GM19328 (cell line): ENCODE measurements around the gene RPGRIP1.
"Not testable (repeated sequence)": the region's sequence is repeated elsewhere in the genome, so short reads cannot be mapped to it uniquely, and the experiment has no call there.

ENCODE experiments used
- ATAC-seq: cut with Tn5 transposase; IDR thresholded peaks from one replicate; pipeline ENCODE4 v1.9.1; 2021; ENCODE audit warnings: mild to moderate bottlenecking, moderate library complexity; ENCODE audit not compliant: unreplicated experiment

RPGRIP1 gene

GRCh38 chr14:21279783-21280182 is at the start of gene RPGRIP1:
RPGRIP1 (plus strand) TSS chr14:21280083; CDS start chr14:21287977, 7,894 bp downstream.
- ATAC-seq, result no peak

- ATAC-seq, result no peak
Observed at GRCh38 chr14:21231020-21231652, 48.7 kb upstream of the RPGRIP1 start.

GRCh38 chr14:21233457-21234076 is 46.3 kb upstream of the RPGRIP1 start:
- no peak for ATAC-seq

- no peak for ATAC-seq
Observed at GRCh38 chr14:21234112-21234511, 45.8 kb upstream of the RPGRIP1 start.

- ATAC-seq, result no peak
Observed at GRCh38 chr14:21236948-21237797, 42.7 kb upstream of the RPGRIP1 start.

- ATAC-seq, result no peak
Observed at GRCh38 chr14:21238823-21239518, 40.9 kb upstream of the RPGRIP1 start.

- no peak for ATAC-seq
Observed at GRCh38 chr14:21240417-21240816, 39.5 kb upstream of the RPGRIP1 start.

GRCh38 chr14:21241218-21241819 is 38.6 kb upstream of the RPGRIP1 start:
- no peak for ATAC-seq

GRCh38 chr14:21244544-21244943 is 35.3 kb upstream of the RPGRIP1 start:
- no peak for ATAC-seq

- ATAC-seq, result no peak
Observed at GRCh38 chr14:21245813-21246212, 34.1 kb upstream of the RPGRIP1 start.

GRCh38 chr14:21248338-21248737 is 31.5 kb upstream of the RPGRIP1 start:
- no peak for ATAC-seq

GRCh38 chr14:21248739-21249411 is 31.0 kb upstream of the RPGRIP1 start:
- ATAC-seq, result no peak

- ATAC-seq, result no peak
Observed at GRCh38 chr14:21251215-21251614, 28.7 kb upstream of the RPGRIP1 start.

- ATAC-seq, result no peak
Observed at GRCh38 chr14:21252149-21252548, 27.7 kb upstream of the RPGRIP1 start.

GRCh38 chr14:21255385-21256101 is 24.3 kb upstream of the RPGRIP1 start:
- ATAC-seq, result no peak

- not testable (repeated sequence) for ATAC-seq
Observed at GRCh38 chr14:21256102-21256447, 23.8 kb upstream of the RPGRIP1 start.

GRCh38 chr14:21256539-21257393 is 23.1 kb upstream of the RPGRIP1 start:
- ATAC-seq, result no peak

GRCh38 chr14:21257394-21257909 is 22.4 kb upstream of the RPGRIP1 start:
- no peak for ATAC-seq
